DMS114 treated with DMSO at 0.1 percent for 48 hours (cell line): ENCODE measurements around the gene GLA.
A peak's percentile ranks its signal among the peaks of the same experiment; 100 is the strongest.

Experiments used
- DNase-seq: peaks from one replicate; lab custom pipeline; 2025; ENCODE audit not compliant: unreplicated experiment; lab: John Stamatoyannopoulos, UW

GLA gene

DNA sequence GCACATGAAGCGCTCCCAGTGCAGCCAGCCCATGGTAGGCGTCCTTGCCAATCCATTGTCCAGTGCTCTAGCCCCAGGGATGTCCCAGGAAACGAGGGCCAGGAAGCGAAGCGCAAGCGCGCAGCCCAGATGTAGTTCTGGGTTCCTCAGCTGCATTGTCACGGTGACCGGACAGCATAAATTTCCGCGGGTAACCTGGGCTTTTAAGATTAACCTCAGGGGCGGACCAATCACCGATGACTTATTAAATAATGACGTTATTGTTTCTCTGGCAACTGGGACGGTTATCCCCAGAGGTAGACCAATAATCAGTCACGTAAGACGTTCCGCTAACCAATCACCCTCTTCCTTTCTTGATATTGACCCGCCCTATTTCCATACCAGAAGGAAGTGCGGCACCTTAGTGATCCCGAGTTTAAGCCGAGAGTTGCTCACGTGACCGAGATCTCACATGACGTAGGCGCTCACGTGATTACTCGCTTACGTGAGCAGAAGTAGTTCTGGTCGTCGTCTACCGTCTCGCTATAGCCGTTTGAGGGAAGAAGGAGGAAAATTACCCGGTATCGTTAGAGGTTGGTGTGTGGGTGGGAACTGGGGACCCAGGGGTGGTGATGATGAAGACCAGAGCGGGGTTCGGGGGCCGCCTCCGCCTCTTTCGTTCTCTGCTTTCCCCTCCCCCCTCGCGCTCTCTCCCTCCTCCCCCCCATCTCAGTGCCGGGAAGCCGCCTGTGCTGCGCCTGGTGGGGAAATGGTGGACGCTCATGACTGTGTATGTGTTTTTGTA is at the start of gene GLA, which contains the start of gene HNRNPH2:
GLA (minus strand) TSS at position 178 of the 784 bp plus-strand sequence; CDS start at position 156, 22 bp downstream.
HNRNPH2 (plus strand) TSS at position 475 of the 784 bp plus-strand sequence. CDS start 3,767 bp downstream, outside the sequence.
- DNase-seq = peak; percentile 99

GRCh38 chrX:101452056-101452455 is 44.3 kb upstream of the GLA start:
- no peak for DNase-seq

GRCh38 chrX:101450961-101451360 is 43.2 kb upstream of the GLA start:
- no peak for DNase-seq

DNA sequence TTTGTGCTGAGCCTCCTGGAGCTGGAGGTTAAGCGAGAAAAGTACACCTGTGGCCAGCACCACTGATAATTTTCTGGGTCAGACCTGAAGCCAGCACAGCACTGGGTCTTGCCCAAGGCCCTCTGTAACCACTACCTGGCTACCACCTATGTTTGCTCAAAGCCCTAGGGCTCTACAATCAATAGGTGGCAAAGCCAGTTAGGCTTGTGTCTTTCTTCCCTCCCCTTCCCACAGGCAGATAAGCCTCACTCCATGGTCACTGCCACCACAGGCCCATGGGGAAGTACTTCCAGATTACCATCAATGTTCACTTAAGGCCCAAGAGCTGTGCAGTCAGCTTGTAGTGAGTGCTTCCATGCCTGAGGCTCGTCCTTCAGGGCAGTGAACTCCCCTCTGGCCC is 42.4 kb upstream of the GLA start:
- DNase-seq = no peak

DNA sequence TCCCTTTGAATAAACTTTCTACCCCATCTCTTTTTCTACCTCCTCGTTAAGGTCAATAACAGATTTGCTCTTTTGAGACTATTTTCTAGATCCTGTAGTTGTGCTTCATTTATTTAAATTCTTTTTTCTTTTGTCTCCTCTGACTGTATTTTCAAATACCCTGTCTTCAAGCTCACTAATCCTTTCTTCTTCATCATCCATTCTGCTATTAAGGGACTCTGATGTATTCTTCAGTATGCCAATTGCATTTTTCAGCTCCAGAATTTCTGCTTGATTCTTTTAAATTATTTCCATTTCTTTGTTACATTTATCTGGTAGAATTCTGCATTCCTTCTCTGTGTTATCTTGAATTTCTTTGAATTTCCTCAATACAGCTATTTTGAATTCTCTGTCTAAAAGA is 41.6 kb upstream of the GLA start:
- DNase-seq = no peak

DNA sequence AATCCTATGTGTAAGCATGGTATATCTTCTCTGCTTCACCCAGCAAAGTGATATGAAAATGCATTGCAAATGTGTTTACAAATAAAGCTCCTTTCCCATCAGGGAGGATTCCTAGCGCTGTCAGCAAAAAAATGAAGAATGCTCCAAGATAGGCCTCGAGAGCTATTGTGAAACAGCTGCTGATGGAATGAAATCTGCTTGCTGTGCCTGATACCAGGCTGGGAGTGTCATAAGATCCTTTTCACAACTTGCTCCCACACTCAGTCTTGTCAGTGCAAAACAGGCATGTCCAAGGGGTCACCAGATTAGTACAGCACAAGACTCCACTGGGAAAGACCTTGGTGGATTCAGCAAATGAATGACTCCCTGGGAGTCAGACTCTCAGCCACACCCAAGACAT is 34.4 kb upstream of the GLA start:
- DNase-seq = no peak

DNA sequence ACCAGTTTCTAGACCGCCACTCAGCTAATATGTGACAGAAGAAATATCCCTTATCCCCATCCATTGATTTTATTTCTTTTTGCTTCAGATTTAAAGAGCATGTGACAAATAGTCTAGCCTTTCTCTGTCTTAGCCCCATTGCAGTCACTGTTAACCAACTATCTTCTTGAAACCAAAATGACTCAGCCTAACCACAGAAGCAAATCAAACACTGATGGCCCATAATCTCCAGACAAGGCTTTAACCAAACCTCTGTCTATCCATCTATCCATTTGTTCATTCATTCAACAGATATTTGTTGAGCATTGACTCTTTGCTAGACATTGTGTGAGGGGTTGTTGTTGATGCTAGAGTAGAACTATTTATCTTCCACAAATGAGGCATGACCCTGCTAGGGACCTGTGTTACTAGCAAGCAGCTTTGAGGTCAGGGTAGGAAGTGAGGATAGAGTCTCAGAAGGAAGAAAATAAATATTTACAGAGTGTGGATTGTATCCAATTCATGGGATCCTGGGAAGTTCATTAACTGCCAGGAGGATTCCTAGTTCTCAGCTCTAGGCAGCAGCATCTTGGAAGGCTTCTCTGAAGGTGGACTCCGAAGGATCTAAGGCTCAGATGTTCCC is 22.8 kb upstream of the GLA start:
- no peak for DNase-seq

- DNase-seq = no peak
These were observed 22.2 kb upstream of the GLA start for GRCh38 chrX:101429934-101430333.

DNA sequence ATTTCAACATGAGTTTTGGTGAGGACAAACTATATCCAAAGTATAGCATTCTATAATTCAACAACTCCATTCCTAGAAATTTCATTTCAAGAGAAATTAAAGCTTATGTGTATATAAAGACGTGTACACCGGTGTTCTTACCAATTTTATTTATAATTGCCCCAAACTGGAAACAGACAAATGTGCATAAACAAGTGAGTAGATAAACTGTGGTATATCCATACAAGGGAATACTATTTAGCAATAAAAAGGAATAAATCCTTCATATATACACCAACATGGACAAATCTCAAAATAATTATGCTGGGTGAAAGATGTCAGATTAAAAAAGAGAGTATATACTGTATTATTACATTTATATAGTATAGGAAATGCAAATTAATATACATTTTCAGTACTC is 20.2 kb upstream of the GLA start:
- no peak for DNase-seq

- no peak for DNase-seq
These were observed 11.8 kb upstream of the GLA start for GRCh38 chrX:101419489-101419888.

DNA sequence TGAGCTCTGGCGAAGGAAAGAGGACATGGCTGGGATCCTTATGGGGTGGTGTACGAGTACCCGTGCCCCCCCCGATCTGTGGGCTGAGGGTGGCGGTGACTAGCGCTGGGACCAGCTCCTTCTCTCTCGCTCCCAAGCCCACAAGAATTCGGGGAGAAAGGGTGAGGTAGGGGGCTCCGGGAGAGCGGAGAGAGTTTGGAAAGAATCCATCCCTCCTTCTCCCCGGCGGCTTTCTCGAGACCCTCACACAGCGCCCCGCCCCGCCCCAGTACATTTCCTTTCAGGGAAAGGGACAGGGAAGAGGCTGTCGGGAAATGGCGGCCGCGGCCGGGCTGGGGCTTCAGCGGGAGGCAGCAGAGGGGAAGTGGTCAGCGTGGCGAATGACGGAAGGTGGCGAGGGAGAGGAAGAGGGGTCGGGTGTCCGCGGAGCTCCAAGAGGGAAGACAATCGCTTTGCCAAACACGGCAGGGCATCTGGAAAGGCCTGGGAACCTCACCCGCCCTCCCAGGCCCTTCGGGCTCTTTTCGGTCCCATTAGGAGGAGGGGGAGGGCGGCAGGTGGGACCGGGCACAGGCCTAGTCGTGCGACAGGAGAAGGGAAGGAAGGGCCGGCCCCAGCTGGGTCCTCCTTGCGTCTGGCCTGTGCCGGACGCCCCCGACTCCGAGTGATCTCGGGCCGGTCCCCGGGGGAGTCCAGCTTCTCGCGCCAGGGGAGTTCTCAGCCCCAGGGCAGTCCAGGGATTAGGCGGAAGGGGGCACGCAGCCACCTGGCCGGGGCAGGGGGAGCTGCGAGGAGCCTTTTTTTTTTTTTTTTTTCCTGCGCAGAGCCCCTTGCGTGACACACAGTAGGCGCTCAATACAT is 10.5 kb upstream of the GLA start:
- no peak for DNase-seq

GRCh38 chrX:101417190-101417589 is 9.5 kb upstream of the GLA start:
- DNase-seq = no peak

GRCh38 chrX:101416691-101417090 is 9.0 kb upstream of the GLA start:
- DNase-seq = no peak

GRCh38 chrX:101415180-101416145 is 7.7 kb upstream of the GLA start:
- DNase-seq = peak; percentile 37

DNA sequence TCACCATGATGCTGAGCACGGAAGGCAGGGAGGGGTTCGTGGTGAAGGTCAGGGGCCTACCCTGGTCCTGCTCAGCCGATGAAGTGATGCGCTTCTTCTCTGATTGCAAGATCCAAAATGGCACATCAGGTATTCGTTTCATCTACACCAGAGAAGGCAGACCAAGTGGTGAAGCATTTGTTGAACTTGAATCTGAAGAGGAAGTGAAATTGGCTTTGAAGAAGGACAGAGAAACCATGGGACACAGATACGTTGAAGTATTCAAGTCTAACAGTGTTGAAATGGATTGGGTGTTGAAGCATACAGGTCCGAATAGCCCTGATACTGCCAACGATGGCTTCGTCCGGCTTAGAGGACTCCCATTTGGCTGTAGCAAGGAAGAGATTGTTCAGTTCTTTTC is 4.3 kb upstream of the GLA start:
- no peak for DNase-seq

DNA sequence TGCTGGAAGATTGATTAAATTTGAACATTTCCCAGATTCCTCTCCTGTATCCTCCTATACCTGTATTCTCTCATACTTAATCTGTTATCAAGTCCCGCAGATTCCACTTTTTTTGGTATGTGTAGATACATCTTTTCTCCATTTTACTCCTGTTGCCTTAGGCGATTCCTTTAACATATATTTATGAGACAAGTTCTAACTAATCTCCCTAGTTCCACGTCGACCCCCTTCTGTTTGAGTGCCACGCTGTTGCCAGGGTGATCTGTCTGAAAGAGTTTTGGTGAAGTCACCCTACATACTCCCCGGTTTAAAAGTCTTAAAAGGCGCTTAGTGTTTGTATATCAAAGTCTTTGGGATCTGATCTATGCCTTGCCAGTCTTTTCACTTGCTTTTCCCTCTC is 2.7 kb upstream of the GLA start:
- no peak for DNase-seq

DNA sequence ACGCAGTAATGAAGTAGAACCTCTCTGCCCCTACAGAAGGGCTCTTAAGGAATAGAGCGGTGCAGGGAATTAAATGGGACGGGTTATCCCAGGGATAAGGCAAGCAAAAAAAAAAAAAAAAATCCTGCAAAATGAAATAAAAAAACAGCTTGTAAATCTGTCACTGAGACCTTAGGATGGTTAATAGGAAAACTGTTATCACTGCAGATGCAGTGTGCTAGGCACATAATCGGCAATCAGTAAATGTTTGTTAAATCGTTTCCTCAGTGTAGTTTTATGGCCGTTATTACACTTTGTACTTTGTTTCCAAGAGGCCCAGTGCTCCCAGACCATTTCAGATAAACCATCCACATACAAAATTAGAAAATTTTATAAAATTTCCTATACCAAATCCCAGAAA is 1.3 kb upstream of the GLA start:
- DNase-seq = no peak

- no peak for DNase-seq
These were observed 762 bp upstream of the GLA start for GRCh38 chrX:101408532-101408841.

DNA sequence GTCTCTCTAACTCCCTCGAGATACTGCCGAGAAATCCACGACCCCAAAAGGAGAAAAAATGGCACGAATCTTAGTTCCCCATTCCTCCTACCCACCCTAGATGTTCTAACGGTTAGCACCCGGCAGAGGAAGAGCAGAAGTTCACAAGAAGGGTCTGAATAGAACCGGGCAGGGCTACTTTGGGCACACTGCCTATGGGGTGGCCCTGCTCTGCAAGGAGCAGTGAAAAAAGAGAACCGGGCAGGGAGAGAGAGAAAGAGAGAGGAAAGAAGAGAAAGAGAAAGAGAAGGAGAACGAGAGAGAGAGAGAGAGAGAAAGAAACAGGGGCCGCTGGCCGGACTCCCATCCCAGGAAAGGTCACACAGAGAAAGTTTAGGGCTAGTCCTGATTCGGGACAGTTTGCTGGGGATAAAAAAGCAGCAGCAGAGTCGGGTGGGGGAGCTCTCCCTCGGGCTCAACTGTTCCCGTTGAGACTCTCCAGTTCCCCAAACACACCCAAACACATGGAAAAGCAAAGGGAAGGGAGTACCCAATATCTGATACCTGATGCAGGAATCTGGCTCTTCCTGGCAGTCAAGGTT is 468 bp downstream of the GLA start:
- no peak for DNase-seq

GRCh38 chrX:101399825-101400224 is 7.9 kb downstream of the GLA start:
- no peak for DNase-seq
